ENCODE data around the gene TRIM9.

- TF ChIP-seq CTCF (IDR thresholded peaks at IDR 0.05) (no peak), POLR2AphosphoS5 (IDR thresholded peaks at IDR 0.05; ENCODE audit: insufficient read depth in 1 of 2, low read depth in 1 of 2) (no peak)
Measured at GRCh38 chr14:51087031-51087441, 7.9 kb downstream of the TRIM9 start.

Measured in vagina (tissue), 2 donors.